Heart left ventricle (tissue), 16 donors: Measurements from ENCODE around the gene OPCML. TPM values are rescaled to one million over a fixed set of nuclear protein-coding genes. Genes with fewer than 3 reads are reported as not detected.
A peak's percentile ranks its signal among the peaks of the same experiment; 100 is the strongest.

Source experiments
- ATAC-seq, 4 donors: fragments of 200-7000 bp; cut with Tn5 transposase; one replicate each; pipeline ENCODE4 v1.9.1; 2020 to 2022; ENCODE audit warnings: moderate library complexity in 4 of 4, mild to moderate bottlenecking in 3 of 4, moderate number of reproducible peaks in 1 of 4
- DNase-seq, 5 donors: peaks; one replicate each; pipeline ENCODE4 v3.0.0-alpha.2; 2020
- H3K27ac ChIP-seq, 12 donors: fragments of 200-600 bp; sonication (generic) in 4 of 12; one replicate each; pipeline versions ENCODE4 v1.5.0 to v1.8.0; 2016 to 2022; ENCODE audit warnings: mild to moderate bottlenecking in 2 of 12
- H3K27me3 ChIP-seq, 9 donors: fragments of 200-600 bp; sonication (generic) in 2 of 9; one replicate each; pipeline versions ENCODE4 v1.5.1 to v1.8.0; 2016 to 2022; ENCODE audit warnings: mild to moderate bottlenecking in 3 of 9
- H3K36me3 ChIP-seq, 9 donors: fragments of 200-600 bp; sonication (generic) in 2 of 9; one replicate each; pipeline versions ENCODE4 v1.5.0 to v1.8.0; 2018 to 2022; ENCODE audit warnings: mild to moderate bottlenecking in 2 of 9
- H3K4me1 ChIP-seq, 12 donors: fragments of 200-600 bp; sonication (generic) in 4 of 12; one replicate each; pipeline versions ENCODE4 v1.5.0 to v1.8.0; 2016 to 2022; ENCODE audit warnings: mild to moderate bottlenecking in 3 of 12
- H3K4me3 ChIP-seq, 12 donors: fragments of 200-600 bp; sonication (generic) in 4 of 12; one replicate each; pipeline versions ENCODE4 v1.5.0 to v1.8.0; 2017 to 2022; ENCODE audit warnings: mild to moderate bottlenecking in 9 of 12, moderate library complexity in 4 of 12
- H3K9me3 ChIP-seq, 12 donors: fragments of 200-600 bp; sonication (generic) in 4 of 12; one replicate each; pipeline versions ENCODE4 v1.5.0 to v1.8.0; 2016 to 2022; ENCODE audit warnings: mild to moderate bottlenecking in 1 of 12
- CTCF ChIP-seq, 12 donors: fragments of 200-600 bp; sonication (generic) in 4 of 12; IDR thresholded peaks; one replicate each; pipeline versions ENCODE4 v1.5.0 to v1.8.0; 2018 to 2022; ENCODE audit warnings: antibody characterized with exemption in 12 of 12, mild to moderate bottlenecking in 5 of 12
- POLR2A ChIP-seq, 2 donors: fragments of 450-650 bp; IDR thresholded peaks; one replicate each; pipeline ENCODE4 v1.6.1; 2017; ENCODE audit warnings: antibody characterized with exemption in 2 of 2, mild to moderate bottlenecking in 2 of 2, moderate library complexity in 2 of 2
- WGBS, 4 donors: extraction: QIAGEN DNeasy Blood & Tissue Kit in 2 of 4; methylation state at CpG; one replicate each; pipeline versions ENCODE4 v1.1.5 to v1.1.7; 2013 to 2018; 5-methylcytosine and 5-hydroxymethylcytosine counted together
- intact Hi-C, 10 donors: fragments of 100-400 bp; cut with DNase I; formaldehyde crosslinking; loops; one replicate each; pipeline versions ENCODE4 v1.11.1 to v1.14.2; 2022
- polyA plus RNA-seq, 2 donors: library from polyadenylated mRNA; stranded (reverse); fragments of 200-250 nt; gene quantifications; one replicate each; pipeline ENCODE4 v1.2.3, GENCODE V29; 2013
- total RNA-seq, 9 donors: library from RNA; depleted of rRNA in 2 of 9; stranded (reverse); fragments of >200 nt in 2 of 9; fragmentation: NEBNext Ultra II Directional in 3 of 9; extraction: Animal tissue kit (Norgen Biotek cat#: 25700) in 3 of 9; gene quantifications; one replicate each; pipeline versions ENCODE4 v1.1.0 to v1.2.4, GENCODE V29; 2016 to 2023
- donor health status: ischemic (EF 13 %, LVEDD 7.1; RV severe dilation, severe dysfunction).
- donor health status: healthy with polysubstance abuse.
- donor health status: DM: no; HTN: yes; CAD: no.
- donor health status: DM: no; HTN: no; CAD: no.
- donor health status: ischemic (EF 25% LVEDD 6.9; RV normal size, moderate dysfunction).
- donor health status: ischemic (EF 25% LVEDD 5.7; RV mildly dilated, moderate dysfunction).
- donor health status: healthy.
- donor health status: DM: yes; HTN: yes; CAD: no.
- donor health status: ischemic (EF 35%, LVEDD 5.7; RV mildly dilated, moderate dysfunction).
- donor health status: nonischemic (EF 11% LVEDD 7.7; RV severe dilation, severe dysfunction).
- donor health status: DM: yes; HTN: yes; CAD: no.
- donor health status: PGD.
- donor health status: ischemic (EF 29% LVEDD 5.4; RV normal size, mild dysfunction).
- donor health status: nonischemic (EF 23%, LVEDD 6.1; RV moderate dilation, normal function).

The OPCML gene
- total and polyA plus RNA-seq, 11 donors = 0.04 to 1.3 (median 0.23) TPM; not detected in 3

- H3K36me3 ChIP-seq = no peaks in the 10 kb centered on the region
- 29 to 40% (median 35%) methylated on average over 4 of the region's 4 CpGs for WGBS, 4 donors
- no peak overlapping the region for H3K4me3 ChIP-seq
- H3K9me3 ChIP-seq = no peaks in the 10 kb centered on the region
- DNase-seq = no peak
- intact Hi-C loops = loop anchor here in 5 of 10 donors (10.0 kb wide), 3 partner anchors 221 to 541 kb away; no protein-coding TSS in a partner anchor
- TF ChIP-seq POLR2A (IDR thresholded peaks at IDR 0.05) (no peak), CTCF (IDR thresholded peaks at IDR 0.05) (no peak)
- no peak overlapping the region for H3K27ac ChIP-seq
- H3K4me1 ChIP-seq = no peaks in the 10 kb centered on the region
- ATAC-seq = no peak
- peaks cover 0 to 26% (median 0%) of the 10 kb centered on the region in 9 donors for H3K27me3 ChIP-seq
Observed at GRCh38 chr11:132405728-132406127, 1126.6 kb downstream of the OPCML start.

- DNase-seq (peak in 4 of 5 donors; percentile 16 to 52 (median 35)), ATAC-seq (peak; percentile 77 to 93 (median 86))
- WGBS, 4 donors = 4 to 14% (median 13%) methylated on average over 7 to 8 of the region's 8 CpGs
- no peak overlapping the region for H3K4me3 ChIP-seq
- H3K4me1 ChIP-seq = no peaks in the 10 kb centered on the region
- no peaks in the 10 kb centered on the region for H3K9me3 ChIP-seq
- peak in 11 of 12 donors; percentile 27 to 59 (median 45) for TF ChIP-seq CTCF (IDR thresholded peaks at IDR 0.05)
- TF ChIP-seq POLR2A (IDR thresholded peaks at IDR 0.05) = no peak
- intact Hi-C loops = loop anchor here (1.0 to 10.0 kb wide), 7 partner anchors 90 to 537 kb away; no protein-coding TSS in a partner anchor
- no peaks in the 10 kb centered on the region for H3K36me3 ChIP-seq
- H3K27ac ChIP-seq = no peak overlapping the region
- peaks cover 0 to 28% (median 0%) of the 10 kb centered on the region in 9 donors for H3K27me3 ChIP-seq
Observed at GRCh38 chr11:132402071-132402684, 1130.1 kb downstream of the OPCML start.

- DNase-seq = no peak
Observed at GRCh38 chr11:132396318-132396717, 1136.0 kb downstream of the OPCML start.

More at GRCh38 chr11:132396318-132396717, 1136.0 kb downstream of the OPCML start:
- Histone ChIP-seq H3K27ac (no peak overlapping the region), H3K4me3 (no peak overlapping the region), H3K9me3 (peaks cover 0 to 12% (median 0%) of the 10 kb centered on the region in 12 donors), H3K36me3 (no peaks in the 10 kb centered on the region), H3K27me3 (peaks cover 0 to 24% (median 0%) of the 10 kb centered on the region in 9 donors), H3K4me1 (no peaks in the 10 kb centered on the region)
- no peak for TF ChIP-seq POLR2A (IDR thresholded peaks at IDR 0.05)
- TF ChIP-seq CTCF (IDR thresholded peaks at IDR 0.05) = no peak
- ATAC-seq = no peak
- intact Hi-C loops = no loop called here
- 80 to 90% (median 86%) methylated on average over 4 of the region's 4 CpGs for WGBS, 4 donors
